ENCODE results near the gene IL22RA2. TPM values are rescaled to one million over a fixed set of nuclear protein-coding genes. Genes with fewer than 3 reads are reported as not detected.

The IL22RA2 gene
- total RNA-seq, 1 experiment from 2014 or later = not detected

DNA sequence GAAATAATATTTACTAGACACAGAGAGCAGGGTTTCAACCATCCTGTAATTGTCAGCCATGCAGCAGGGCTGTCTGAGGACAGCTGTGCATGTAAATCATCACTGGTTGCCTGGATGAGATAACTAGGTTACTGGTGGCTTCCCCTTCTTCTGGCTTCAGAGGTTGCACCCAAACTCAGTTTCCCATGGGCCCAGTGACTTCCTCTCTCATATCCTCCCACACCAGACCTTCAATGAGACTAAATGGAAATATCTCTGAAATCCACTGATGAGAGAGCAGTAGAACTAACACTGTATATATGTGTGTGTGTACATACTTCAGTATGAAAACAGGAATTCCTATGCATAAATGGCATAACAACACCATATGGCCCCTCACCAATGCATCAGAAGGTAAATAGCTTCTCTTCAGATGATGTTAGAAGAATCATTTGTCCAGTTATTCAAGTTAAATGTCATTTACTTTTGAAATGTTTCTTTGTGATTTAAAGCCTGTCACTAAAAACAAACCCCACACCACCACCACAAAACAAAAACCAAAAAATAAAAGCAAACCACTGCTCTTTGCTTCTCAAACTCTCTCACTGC lies 77.7 kb downstream of the IL22RA2 start:
- no peak for DNase-seq (ENCODE audit: low read depth)

DNA sequence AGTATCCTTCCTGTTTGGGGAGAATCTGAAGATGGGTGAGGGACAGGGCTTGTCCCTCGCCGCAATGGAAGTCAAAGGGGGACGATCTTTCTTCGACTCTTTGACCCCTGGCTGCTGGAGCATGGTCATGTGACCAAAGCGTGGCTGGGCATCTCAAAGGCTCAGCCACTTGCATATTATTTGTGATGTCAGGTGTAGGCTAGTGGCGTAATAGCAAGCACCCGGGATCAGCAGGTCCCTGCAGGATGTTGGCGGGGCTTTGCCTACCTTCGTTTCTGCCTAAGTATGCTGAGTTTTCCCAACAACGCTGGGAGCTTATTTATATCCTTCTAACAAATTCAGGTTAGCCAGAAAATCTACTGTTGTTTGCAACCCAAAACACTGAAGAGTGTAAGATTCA lies 78.4 kb downstream of the IL22RA2 start:
- DNase-seq (ENCODE audit: low read depth) = no peak

DNA sequence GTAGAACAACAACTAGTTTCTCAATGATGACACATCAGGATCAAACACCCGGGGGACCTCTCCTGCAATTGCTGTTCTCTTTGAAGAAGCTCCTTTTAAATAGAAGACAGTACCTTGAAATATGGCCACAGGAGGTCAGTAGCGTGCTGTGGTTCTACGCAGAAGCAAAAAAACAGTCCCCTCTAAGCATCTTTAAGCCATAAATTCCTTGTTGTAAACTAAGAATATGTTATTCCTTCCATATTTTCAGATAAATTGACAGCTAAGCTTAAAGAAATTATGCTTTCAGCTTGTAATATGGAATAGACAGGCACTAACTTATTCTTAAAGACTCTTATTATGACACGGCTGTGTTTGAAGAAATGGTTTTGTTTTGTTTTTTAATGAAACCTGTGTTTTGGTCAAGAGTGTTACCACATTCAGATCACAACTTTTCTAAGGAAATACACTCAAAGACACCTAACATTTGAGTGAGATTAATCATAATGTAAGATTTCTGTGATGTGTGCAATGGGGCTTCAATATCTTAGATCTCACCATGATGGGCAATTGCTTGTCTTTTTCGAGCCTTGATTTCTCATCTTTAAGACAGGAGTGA lies 78.9 kb downstream of the IL22RA2 start:
- DNase-seq (ENCODE audit: low read depth) = peak; percentile 64

Other genes with a start within 250 kb of the IL22RA2 start
- gene IL20RA, start 128.7 kb downstream of the IL22RA2 start, total RNA-seq (2014; rRNA removed; shearing (Covaris generic)) = not detected in 2 replicates
- gene IFNGR1, start 45.7 kb upstream of the IL22RA2 start, total RNA-seq (2014; rRNA removed; shearing (Covaris generic)) = 43.7 and 55.2 TPM in 2 replicates